Measurements from ENCODE around the gene PRSS36.

The PRSS36 gene

DNA sequence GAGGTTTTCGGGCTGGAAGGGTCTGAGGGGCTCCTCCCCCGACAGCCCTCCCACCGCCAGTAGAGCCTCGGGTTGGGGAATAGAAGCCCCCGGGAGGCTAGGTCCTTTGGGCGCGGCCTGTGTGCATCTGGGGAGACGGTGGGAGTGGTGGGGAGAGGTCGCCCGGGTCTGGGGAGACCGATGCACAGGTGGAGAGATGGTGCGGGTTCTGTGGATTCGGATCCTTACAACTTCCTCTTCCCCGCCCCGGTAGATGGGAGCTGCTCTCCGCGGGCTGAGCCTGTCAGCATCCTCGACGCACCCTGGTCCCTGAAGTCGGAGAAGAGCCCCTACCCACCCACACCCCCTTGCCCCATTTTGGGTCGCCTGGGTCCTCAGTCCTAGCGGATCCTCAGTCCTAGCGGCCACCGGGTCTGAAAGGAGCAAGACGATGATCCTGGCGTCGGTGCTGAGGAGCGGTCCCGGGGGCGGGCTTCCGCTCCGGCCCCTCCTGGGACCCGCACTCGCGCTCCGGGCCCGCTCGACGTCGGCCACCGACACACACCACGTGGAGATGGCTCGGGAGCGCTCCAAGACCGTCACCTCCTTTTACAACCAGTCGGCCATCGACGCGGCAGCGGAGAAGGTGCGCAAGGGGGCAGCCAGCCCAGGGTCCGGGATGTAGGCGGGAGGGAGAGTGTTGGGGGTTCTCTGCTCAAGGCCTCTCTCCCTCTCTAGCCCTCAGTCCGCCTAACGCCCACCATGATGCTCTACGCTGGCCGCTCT is 40.9 kb downstream of the PRSS36 start:
- ChIA-PET POLR2A (interaction anchor here (1.0 to 1.1 kb wide), 2 partner anchors 9 to 33 kb away, joined by 3 to 4 read pairs; partner anchors contain the start of gene KAT8), CTCF (interaction anchor here (0.7 to 0.8 kb wide), 2 partner anchors 33 to 224 kb away, joined by 3 read pairs; no protein-coding TSS in a partner anchor)
- H3K36me3 ChIP-seq (ENCODE audit: control insufficient read depth in 2 of 2, insufficient read depth in 1 of 2, low read length in 2 of 2), result peaks cover 0 to 43% of the 10 kb centered on the region in 2 experiments; a peak in 1 of 3 replicates
- H3K27ac ChIP-seq (ENCODE audit: extremely low read depth, low read depth, low read length), result peak overlapping the region; percentile 76; the same call in 1 of the 2 replicates
- no peak for TF ChIP-seq BCL11B (tag by site-specific recombination; IDR thresholded peaks at IDR 0.05; ENCODE audit: low read depth)
- TF ChIP-seq, protein P1, sequence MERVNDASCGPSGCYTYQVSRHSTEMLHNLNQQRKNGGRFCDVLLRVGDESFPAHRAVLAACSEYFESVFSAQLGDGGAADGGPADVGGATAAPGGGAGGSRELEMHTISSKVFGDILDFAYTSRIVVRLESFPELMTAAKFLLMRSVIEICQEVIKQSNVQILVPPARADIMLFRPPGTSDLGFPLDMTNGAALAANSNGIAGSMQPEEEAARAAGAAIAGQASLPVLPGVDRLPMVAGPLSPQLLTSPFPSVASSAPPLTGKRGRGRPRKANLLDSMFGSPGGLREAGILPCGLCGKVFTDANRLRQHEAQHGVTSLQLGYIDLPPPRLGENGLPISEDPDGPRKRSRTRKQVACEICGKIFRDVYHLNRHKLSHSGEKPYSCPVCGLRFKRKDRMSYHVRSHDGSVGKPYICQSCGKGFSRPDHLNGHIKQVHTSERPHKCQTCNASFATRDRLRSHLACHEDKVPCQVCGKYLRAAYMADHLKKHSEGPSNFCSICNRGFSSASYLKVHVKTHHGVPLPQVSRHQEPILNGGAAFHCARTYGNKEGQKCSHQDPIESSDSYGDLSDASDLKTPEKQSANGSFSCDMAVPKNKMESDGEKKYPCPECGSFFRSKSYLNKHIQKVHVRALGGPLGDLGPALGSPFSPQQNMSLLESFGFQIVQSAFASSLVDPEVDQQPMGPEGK (tag by site-specific recombination; IDR thresholded peaks at IDR 0.05), result peak; percentile 14; the same call in 1 of the 2 replicates
- peak; percentile 10 for TF ChIP-seq KLF9 (tag by site-specific recombination; IDR thresholded peaks at IDR 0.05; ENCODE audit: low read depth)
- no peaks in the 10 kb centered on the region; the same call in none of the 2 replicates for H3K4me1 ChIP-seq (ENCODE audit: control insufficient read depth, insufficient read depth, low read length)
- H3K4me3 ChIP-seq (ENCODE audit: low read depth, low read length), result peak overlapping the region; percentile 94
- no peaks in the 10 kb centered on the region for H3K9me3 ChIP-seq (ENCODE audit: control insufficient read depth, insufficient read depth, low read depth, low read length)

GRCh38 chr16:31108035-31108793 is 41.7 kb downstream of the PRSS36 start, which contains the start of gene BCKDK:
Gene BCKDK (plus strand): TSS chr16:31108386. CDS start chr16:31109224, 838 bp downstream.
- CTCF ChIA-PET, result interaction anchor here (1.4 kb wide), 1 partner anchor 32 kb away, joined by 3 read pairs; no protein-coding TSS in a partner anchor
- no peak for TF ChIP-seq ZNF366 (tag by site-specific recombination; conservative IDR thresholded peaks at IDR 0.05)
- no peak for TF ChIP-seq SALL2 (tag by site-specific recombination; IDR thresholded peaks at IDR 0.05; ENCODE audit: borderline replicate concordance)
- TF ChIP-seq OVOL3 (tag by site-specific recombination; IDR thresholded peaks at IDR 0.05), result no peak
- TF ChIP-seq ZNF600 (tag by site-specific recombination; IDR thresholded peaks at IDR 0.05), result 0 out of 2 replicates have a peak, but pooled peaks have one; percentile 19
- no peak for TF ChIP-seq ZNF701 (tag by site-specific recombination; IDR thresholded peaks at IDR 0.05)
- TF ChIP-seq ZNF843 (tag by site-specific recombination; IDR thresholded peaks at IDR 0.05), result no peak
- TF ChIP-seq ZNF292 (tag by site-specific recombination; IDR thresholded peaks at IDR 0.05; ENCODE audit: borderline replicate concordance, low read depth), result no peak
- TF ChIP-seq HIC1 (tag by site-specific recombination; IDR thresholded peaks at IDR 0.05), result peak; percentile 55; the same call in 1 of the 2 replicates
- TF ChIP-seq ZBTB8A (tag by site-specific recombination; IDR thresholded peaks at IDR 0.05), result peak; percentile 100
- TF ChIP-seq, protein P2, sequence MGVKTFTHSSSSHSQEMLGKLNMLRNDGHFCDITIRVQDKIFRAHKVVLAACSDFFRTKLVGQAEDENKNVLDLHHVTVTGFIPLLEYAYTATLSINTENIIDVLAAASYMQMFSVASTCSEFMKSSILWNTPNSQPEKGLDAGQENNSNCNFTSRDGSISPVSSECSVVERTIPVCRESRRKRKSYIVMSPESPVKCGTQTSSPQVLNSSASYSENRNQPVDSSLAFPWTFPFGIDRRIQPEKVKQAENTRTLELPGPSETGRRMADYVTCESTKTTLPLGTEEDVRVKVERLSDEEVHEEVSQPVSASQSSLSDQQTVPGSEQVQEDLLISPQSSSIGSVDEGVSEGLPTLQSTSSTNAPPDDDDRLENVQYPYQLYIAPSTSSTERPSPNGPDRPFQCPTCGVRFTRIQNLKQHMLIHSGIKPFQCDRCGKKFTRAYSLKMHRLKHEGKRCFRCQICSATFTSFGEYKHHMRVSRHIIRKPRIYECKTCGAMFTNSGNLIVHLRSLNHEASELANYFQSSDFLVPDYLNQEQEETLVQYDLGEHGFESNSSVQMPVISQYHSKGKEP (tag by site-specific recombination; IDR thresholded peaks at IDR 0.05), result no peak
- TF ChIP-seq EGR2 (tag by site-specific recombination; IDR thresholded peaks at IDR 0.05; ENCODE audit: low read depth), result peak; percentile 77
- TF ChIP-seq OSR2 (tag by site-specific recombination; IDR thresholded peaks at IDR 0.05), result no peak
- peak; percentile 83; the same call in 1 of the 2 replicates for TF ChIP-seq ZNF561 (tag by site-specific recombination; IDR thresholded peaks at IDR 0.05; ENCODE audit: borderline replicate concordance)
- TF ChIP-seq ZNF175 (tag by site-specific recombination; IDR thresholded peaks at IDR 0.05), result no peak
- no peak for TF ChIP-seq ZNF140 (tag by site-specific recombination; IDR thresholded peaks at IDR 0.05)
- no peak for TF ChIP-seq ZNF510 (tag by site-specific recombination; IDR thresholded peaks at IDR 0.05; ENCODE audit: insufficient replicate concordance)
- TF ChIP-seq KLF17 (tag by site-specific recombination; IDR thresholded peaks at IDR 0.05), result peak; percentile 34; the same call in 1 of the 2 replicates
- TF ChIP-seq ZNF335 (tag by site-specific recombination; conservative IDR thresholded peaks at IDR 0.05), result peak; percentile 87

More at GRCh38 chr16:31108035-31108793, 41.7 kb downstream of the PRSS36 start, which contains the start of gene BCKDK:
- Histone ChIP-seq H3K27ac (ENCODE audit: extremely low read depth, low read depth, low read length) (peak within 1 kb of the TSS; percentile 76; the same call in 1 of the 2 replicates), H3K4me3 (ENCODE audit: low read depth, low read length) (peak within 1 kb of the TSS; percentile 94), H3K36me3 (ENCODE audit: control insufficient read depth in 2 of 2, insufficient read depth in 1 of 2, low read length in 2 of 2) (peaks cover 0 to 40% of the 10 kb centered on the region in 2 experiments; a peak in 1 of 3 replicates), H3K9me3 (ENCODE audit: control insufficient read depth, insufficient read depth, low read depth, low read length) (no peaks in the 10 kb centered on the region), H3K4me1 (ENCODE audit: control insufficient read depth, insufficient read depth, low read length) (no peaks in the 10 kb centered on the region; the same call in none of the 2 replicates)
- POLR2A ChIA-PET, result interaction anchor here (0.6 to 2.0 kb wide), 4 partner anchors 10 to 73 kb away, joined by 3 to 6 read pairs (median 4); partner anchors contain the start of genes KAT8, ZNF646 and ZNF668
